RCC 7860 (cell line): ENCODE measurements around the gene TSHZ1.

ENCODE experiments used
- DNase-seq: peaks from one replicate; pipeline ENCODE4 v3.0.0-alpha.2; 2015; ENCODE audit warnings: low spot score
- FAIRE-seq: peaks from 2 replicates; lab custom pipeline; 2012; peaks lifted over from hg19 to GRCh38; lab: Jason Lieb, UNC

The TSHZ1 gene

GRCh38 chr18:75335511-75335910, 124.9 kb downstream of the TSHZ1 start:
- no peak for DNase-seq
- no peak for FAIRE-seq

- no peak for FAIRE-seq
- DNase-seq: no peak
Measured at GRCh38 chr18:75336767-75337166, 126.2 kb downstream of the TSHZ1 start.

GRCh38 chr18:75337348-75337747, 126.8 kb downstream of the TSHZ1 start:
- FAIRE-seq (no peak), DNase-seq (no peak)

- no peak for FAIRE-seq
- DNase-seq: no peak
Measured at GRCh38 chr18:75338631-75339030, 128.0 kb downstream of the TSHZ1 start.
